Epithelial cell of esophagus (primary cell): ENCODE results near the gene IP6K1.
"Not testable (repeated sequence)": the region's sequence is repeated elsewhere in the genome, so short reads cannot be mapped to it uniquely, and the experiment has no call there.

ENCODE experiments used
- DNase-seq: peaks from one replicate; pipeline ENCODE4 v3.0.0; 2010; ENCODE audit warnings: low read depth
- H3K4me3 ChIP-seq: 2 replicates; pipeline ENCODE4 v1.5.1; 2011; ENCODE audit warnings: mild to moderate bottlenecking, low read length, control low read depth
- TF ChIP-seq, protein P1 (sequence below): IDR thresholded peaks from 2 replicates; pipeline ENCODE4 v1.5.1; 2011; ENCODE audit warnings: low read depth, mild to moderate bottlenecking, low read length, control low read depth, inconsistent platforms; ENCODE audit not compliant: insufficient read depth; ENCODE audit errors: missing control alignments

Gene IP6K1

DNA sequence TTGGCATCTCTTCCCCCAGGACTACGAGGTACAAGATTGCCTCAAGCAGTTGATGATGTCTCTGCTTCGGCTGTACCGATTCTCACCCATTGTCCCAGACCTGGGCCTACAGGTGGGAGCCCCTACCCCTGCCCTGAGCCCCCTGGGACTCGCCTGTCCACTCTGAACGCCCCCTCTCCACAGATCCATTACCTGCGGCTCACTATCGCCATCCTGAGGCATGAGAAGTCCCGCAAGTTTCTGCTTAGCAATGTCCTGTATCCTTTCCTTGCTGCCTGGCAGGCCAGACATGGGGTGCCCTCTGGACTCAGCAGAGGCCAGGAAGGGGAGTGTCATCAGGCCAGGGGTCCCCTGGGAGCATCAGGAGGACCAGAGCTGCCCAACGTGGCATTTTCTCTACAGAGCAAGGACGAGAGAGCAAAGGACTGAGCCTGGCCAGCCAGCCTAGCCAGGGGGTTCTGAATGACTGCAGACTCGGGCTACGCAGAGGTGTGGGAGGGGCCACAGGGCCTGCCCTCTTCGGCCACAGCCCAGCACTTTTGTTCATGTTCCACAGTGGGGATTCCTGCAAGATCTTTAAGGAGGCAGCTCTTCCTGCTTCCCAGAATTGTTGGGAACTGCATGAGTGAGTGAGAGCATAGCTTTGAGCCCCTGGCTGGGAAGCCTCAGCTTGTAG, 85.8 kb downstream of the IP6K1 start:
- TF ChIP-seq, protein P1, sequence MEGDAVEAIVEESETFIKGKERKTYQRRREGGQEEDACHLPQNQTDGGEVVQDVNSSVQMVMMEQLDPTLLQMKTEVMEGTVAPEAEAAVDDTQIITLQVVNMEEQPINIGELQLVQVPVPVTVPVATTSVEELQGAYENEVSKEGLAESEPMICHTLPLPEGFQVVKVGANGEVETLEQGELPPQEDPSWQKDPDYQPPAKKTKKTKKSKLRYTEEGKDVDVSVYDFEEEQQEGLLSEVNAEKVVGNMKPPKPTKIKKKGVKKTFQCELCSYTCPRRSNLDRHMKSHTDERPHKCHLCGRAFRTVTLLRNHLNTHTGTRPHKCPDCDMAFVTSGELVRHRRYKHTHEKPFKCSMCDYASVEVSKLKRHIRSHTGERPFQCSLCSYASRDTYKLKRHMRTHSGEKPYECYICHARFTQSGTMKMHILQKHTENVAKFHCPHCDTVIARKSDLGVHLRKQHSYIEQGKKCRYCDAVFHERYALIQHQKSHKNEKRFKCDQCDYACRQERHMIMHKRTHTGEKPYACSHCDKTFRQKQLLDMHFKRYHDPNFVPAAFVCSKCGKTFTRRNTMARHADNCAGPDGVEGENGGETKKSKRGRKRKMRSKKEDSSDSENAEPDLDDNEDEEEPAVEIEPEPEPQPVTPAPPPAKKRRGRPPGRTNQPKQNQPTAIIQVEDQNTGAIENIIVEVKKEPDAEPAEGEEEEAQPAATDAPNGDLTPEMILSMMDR, result peak; percentile 7
- no peak overlapping the region for H3K4me3 ChIP-seq
- DNase-seq, result no peak

DNA sequence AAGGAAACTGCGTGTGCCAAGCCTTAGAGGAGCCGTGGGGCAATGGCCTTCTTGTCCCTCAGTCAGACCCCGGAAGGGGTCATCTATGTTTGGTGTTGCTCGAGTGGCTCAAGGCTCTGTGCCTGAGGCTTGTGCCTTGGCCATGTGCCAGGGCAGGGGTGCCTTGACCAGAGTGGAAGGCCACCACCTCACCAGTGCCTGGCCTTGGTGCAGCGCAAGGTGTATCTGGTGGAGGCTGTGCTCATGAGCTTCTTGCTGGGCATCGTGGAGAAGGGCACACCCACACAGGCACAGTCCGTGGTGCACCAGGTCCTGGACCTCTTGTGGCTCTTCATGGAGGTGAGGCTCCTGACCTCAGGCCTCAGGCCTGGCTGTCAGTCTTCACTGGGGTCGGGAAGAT, 86.3 kb downstream of the IP6K1 start:
- TF ChIP-seq, protein P1, result no peak
- no peak overlapping the region for H3K4me3 ChIP-seq
- DNase-seq, result no peak

DNA sequence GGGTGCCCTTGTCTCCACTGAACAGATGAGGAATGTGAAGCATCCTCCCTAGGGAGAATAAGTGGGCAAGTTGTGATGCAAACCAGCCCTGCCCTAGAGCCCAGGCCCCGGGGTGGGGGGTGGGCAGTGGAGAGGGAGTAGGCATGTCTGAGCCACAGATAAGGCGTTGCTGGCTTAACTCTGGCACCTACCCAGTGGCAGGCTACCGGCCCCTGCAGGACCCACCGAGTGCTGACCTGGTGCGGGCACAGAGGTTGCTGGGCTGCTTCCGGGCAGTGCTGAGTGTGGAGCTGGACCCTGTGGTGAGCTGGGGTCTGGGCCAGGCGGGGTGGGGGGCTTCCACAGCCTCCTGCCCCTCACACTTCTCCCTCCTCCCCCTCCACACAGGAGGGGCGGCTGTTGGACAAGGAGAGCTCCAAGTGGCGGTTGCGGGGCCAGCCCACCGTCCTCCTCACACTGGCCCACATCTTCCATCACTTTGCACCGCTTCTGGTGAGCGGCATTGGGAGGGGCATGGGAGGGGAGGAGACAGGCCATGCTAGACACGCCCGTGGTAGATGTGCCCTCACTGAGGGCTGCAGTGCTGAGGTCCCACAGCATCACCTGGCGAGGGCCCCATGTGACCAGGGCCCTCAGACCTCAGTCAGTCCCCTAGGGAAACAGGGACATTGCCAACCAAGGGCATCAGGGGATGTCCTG, 86.9 kb downstream of the IP6K1 start:
- DNase-seq, result no peak

DNA sequence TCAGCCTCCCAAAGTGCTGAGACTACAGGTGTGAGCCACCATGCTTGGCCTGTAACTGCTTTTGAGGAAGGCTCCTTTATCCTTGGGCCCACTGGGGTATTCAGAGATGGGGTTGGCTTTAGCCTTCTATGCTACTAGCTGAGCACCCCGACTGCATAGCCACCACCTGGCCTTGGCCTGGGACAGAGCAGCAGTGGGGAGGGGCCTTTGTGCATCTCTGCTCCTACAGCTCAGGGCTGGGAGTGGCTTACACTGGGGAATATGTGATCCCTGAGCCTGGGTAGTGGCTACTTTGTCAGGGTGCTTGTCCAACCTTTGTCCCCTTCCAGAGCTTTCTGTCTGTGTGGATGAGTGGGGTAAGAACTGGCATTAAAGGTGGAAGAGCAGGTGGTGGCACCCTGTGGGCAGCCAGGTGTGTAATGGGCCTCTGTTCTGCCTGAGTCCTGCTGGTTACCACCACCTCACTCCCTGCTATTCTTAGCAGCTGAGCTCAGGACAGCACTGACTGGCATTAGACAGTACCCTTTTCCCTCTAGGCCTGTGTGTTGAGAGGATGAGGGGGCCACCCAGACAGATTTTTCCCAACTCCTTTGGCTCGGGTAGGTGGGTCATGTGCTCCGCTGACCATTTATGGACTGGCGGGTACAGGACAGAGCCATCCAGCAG, 90.9 kb downstream of the IP6K1 start:
- not testable (repeated sequence) for H3K4me3 ChIP-seq, DNase-seq

More for the DNA sequence above, 86.9 kb downstream of the IP6K1 start:
- no peak overlapping the region for H3K4me3 ChIP-seq
- TF ChIP-seq, protein P1, result no peak

DNA sequence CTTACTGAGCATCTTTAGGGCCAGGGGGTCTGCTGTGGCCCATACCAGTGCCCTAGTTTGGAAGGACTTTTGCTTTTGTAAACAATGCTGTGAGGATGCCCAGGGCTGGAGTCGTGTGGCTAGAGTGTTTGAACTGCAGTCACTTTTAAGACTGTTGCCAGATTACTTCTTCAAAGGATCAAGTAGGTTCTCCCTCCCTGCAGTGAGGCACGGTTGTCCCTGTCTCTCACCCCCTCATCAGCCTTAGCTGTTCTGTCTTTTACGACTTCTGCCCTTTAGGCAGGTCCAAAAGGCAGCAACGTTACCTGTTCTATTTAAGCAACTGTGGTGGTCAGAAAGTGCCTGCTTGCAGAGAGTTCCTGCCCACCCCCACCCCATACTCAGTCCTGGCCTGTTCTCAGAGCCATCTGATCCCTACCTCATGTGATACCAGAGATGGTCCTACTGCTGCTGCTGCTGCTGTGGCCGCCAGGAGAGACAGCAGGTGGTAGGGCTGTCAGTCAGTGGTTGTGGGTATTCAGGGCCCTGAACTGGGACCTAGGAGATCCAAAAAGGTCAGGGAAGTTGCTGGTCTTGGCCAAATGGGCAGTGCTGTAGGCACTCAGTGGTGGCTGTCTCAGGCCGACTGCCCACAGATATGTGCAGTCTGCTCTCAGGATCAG, 91.8 kb downstream of the IP6K1 start:
- H3K4me3 ChIP-seq, DNase-seq: not testable (repeated sequence)

DNA sequence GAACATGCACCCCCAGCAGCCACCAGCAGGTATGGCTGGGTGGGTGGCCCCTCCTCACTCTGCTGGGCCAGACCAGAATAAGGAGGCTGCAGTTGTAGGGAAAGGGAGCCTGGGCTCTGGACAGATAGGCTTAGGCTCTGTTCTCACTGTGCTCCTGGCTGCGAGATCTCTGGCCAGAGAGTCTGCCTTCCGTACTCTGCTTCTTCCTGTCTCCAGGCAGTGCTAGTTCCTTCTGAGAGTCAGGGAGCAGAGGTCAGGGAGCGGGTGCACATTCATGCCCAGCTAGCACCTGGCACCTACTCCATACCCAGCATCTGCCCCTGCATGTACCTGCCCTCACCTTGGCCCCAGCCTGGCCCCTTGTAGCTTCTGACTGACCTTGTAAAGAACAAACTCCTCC, 94.9 kb downstream of the IP6K1 start:
- H3K4me3 ChIP-seq, DNase-seq: not testable (repeated sequence)

DNA sequence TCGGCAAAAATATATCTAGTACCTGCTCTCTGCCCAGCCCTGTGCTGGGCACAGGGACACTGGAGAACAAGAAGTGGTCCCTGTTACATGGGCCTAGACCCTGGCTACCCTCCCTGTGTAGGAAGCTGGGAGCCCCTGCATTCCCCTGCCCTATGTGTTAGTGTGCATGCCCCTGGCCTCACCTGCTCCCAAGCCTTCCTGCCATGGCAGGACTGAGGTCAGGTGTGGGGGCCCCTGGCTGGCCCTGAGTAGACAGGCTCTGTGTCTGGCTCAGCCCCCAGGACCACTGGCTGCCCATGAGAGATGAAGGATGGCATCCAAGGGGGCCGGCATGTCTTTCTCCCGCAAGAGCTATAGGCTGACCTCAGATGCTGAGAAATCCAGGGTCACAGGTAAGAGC, 95.5 kb downstream of the IP6K1 start:
- not testable (repeated sequence) for DNase-seq, H3K4me3 ChIP-seq

DNA sequence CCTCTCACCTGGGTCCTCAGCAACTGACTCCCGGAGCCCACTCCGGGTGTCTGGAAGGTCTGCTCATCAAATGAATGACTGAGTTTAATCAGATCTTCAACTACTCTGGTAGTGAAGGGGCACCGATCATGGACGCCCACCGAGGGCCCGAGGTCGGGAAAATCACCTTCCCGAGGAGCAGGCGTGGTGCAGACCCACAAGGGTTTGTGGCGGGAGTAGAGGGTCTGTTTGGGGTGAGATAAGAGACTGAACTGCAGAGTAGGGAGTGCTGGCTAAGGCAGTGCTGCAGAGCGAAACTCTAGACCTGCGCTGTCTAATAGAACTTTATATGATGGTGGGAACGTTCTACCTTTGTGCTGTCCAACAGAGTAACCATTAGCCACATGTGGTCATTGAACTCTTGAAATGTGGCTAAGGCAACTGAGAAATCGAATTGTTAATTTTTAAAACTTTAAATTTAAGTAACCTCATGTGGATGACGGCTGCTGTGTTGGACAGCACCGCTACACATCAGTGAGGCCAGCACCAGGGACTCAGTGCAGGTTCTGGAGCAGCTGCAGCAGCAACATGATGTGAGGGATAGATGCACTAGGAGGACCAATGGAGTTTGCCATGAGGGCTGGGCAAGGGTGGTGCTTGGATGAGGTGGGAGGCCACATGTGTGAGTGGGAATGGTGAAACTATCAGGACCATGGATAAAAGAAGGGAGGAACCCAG, 96.3 kb downstream of the IP6K1 start:
- peak overlapping the region; percentile 92 for H3K4me3 ChIP-seq
- DNase-seq, result not testable (repeated sequence)

DNA sequence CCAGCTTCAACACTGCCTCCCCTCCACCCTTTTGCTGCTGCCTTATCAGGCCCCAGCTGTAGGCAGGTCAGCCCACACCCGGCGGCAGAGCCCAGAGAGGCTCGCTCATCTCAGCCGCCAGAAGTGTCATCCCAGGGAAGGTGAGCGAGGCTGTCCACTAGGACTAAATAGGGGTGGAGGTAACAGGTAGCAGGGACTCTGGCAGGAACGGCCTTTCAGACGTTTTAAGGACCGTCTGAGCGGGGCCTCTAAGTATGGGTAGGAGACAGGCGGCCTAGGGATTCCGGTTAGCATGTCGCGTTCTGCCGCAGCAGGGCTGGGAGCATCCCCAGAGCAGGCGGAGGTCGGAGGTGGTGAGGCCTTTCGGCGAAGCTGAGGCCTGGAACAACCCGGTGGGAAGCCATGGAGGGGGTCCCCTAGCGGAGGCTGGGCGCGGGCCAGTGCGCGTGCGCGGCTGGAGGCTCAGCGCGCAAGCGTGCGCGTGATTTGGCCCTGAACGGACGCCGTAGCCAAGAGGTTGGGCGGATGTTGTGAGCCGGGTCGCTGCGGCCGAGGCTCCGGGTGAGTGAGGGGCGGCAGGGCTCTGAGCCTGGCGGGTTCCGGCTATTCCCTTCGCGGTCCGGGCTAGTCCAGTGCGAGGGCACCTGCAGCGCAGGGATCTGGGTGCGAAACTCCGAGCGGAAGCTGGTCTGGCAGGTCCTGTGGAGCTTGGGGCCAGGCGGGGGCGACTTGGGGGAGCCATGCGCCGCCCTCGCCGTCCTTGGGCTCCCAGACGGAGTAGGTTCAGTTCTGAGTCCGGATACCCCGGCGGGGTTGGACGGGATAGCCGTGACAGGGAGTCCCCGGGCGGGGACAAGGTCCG, 97.1 kb downstream of the IP6K1 start, which contains the start of the genes MST1 and RNF123:
MST1 (minus strand) TSS at position 429 of the 862 bp plus-strand sequence. CDS start 783 bp downstream, outside the sequence.
RNF123 (plus strand) TSS at position 512 of the 862 bp plus-strand sequence. CDS start 1,609 bp downstream, outside the sequence.
- H3K4me3 ChIP-seq, result peak within 1 kb of the TSS; percentile 92
- TF ChIP-seq, protein P1, result peak; percentile 33
- peak; percentile 87 for DNase-seq

DNA sequence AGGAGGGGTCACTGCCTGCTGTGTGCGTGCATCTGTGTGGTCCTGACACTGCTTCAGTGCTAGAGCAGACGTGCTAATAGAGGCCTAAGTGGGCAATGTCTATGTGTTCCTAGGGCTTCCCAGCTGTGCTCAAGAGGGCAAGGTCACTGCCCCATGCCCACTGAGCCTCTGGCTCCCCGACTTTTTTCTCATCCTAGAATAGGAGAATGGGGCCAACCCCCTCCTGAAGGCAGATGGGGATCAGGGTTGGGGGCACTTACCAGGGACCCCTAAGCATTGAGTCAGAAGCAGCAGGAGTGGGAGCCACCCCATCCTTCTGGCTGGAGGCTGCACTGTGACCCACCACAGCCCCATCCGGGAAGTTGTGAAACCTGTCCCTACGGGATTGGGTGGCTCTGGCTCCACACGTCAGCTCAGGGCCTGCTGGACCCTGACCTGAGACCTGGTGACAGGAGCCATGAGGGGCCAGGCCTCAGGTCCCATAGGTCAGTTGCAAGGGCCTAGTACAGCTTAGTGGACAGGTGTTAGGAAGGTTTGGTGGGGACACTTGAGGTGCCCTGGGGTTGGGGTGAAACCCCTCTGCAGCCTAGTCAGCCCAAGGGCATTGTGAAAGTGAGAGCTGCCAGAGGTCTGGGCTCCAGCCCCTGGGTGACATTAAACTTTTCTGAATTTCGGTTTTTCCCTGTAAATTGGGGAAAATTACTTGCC, 97.8 kb downstream of the IP6K1 start:
- not testable (repeated sequence) for DNase-seq
- H3K4me3 ChIP-seq, result peak overlapping the region; percentile 92

DNA sequence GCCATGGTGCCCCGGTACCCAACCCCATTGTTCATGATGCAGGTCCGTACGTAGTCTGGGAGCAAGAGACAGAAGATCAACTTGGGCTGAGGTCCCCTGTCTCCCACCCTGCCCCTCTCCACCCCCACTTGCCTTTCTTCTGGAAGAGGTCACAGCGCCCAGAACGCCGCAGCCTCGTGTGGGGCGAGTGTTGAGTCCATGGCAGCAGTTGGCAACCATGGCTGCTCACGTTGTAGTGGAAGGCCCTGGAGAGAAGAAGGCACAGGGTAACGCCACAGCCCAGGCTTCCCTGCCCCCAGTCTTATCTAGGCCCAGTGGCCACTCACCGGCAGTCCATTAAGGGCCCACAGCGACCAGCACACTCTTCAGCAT, 98.9 kb downstream of the IP6K1 start:
- not testable (repeated sequence) for DNase-seq, H3K4me3 ChIP-seq
